ENCODE measurements around the gene PTK7. TPM values are rescaled to one million over a fixed set of nuclear protein-coding genes. Genes with fewer than 3 reads are reported as not detected.

Gene PTK7
- total and polyA plus RNA-seq, 2 experiments from 2014 or later: 127 to 162 TPM

DNA sequence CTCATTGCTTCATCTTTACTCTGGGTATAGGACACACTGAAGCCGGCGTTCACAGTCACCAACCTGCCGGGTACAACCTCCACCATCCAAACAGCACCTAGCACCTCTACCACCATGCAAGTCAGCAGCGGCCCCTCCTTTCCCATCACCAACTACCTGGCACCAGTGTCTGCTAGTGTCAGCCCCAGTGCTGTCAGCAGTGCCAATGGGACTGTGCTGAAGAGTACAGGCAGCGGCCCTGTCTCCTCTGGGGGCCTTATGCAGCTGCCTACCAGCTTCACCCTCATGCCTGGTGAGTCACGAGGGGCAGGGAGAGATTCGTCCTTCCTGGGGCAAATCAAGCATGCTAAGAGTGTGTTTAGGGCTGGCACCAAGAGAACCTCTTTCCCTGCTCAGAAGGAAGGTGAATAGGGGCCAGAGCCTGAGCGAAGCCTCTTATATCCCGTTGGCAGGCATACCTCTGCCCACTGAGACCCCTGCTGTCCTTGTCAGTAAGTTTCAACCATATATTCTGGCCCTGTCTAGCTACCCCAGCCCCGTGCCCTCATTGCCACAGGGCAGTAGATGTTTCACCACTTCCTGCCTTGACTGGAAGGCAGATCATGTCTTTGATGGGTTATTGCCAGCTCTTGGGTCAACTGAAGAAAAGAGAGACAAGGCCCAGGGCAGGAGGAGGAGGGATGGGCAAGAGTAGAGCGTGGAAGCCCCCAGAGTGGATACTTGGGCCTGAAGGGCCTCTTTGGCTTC lies 99.7 kb downstream of the PTK7 start:
- Histone ChIP-seq H3K4me3 (no peak overlapping the region), H3K9me3 (ENCODE audit: low read depth) (no peaks in the 10 kb centered on the region), H3K27me3 (no peaks in the 10 kb centered on the region), H4K20me1 (ENCODE audit: insufficient read depth, poor library complexity, severe bottlenecking) (peaks cover 18% of the 10 kb centered on the region), H2AFZ (no peak overlapping the region), H3K27ac (peak overlapping the region; percentile 91), H3K4me2 (no peak overlapping the region), H3K36me3 (replicated peaks; ENCODE audit: insufficient read depth, low read depth) (no peaks in the 10 kb centered on the region), H3K79me2 (peaks cover 36% of the 10 kb centered on the region), H3K4me1 (ENCODE audit: insufficient read depth) (peaks cover 18% of the 10 kb centered on the region), H3K9me2 (replicated peaks; ENCODE audit: insufficient read depth) (no peaks in the 10 kb centered on the region)
- 96% methylated on average over 11 of the region's 11 CpGs for WGBS (ENCODE audit: low lambda C conversion rate, missing lambda C conversion rate)
- TF ChIP-seq EZH2 (IDR thresholded peaks at IDR 0.05; ENCODE audit: borderline replicate concordance) (no peak), EZH2phosphoT487 (IDR thresholded peaks at IDR 0.05; ENCODE audit: low read depth, severe bottlenecking, unreplicated experiment) (no peak)
- TF ChIP-seq, protein P1, sequence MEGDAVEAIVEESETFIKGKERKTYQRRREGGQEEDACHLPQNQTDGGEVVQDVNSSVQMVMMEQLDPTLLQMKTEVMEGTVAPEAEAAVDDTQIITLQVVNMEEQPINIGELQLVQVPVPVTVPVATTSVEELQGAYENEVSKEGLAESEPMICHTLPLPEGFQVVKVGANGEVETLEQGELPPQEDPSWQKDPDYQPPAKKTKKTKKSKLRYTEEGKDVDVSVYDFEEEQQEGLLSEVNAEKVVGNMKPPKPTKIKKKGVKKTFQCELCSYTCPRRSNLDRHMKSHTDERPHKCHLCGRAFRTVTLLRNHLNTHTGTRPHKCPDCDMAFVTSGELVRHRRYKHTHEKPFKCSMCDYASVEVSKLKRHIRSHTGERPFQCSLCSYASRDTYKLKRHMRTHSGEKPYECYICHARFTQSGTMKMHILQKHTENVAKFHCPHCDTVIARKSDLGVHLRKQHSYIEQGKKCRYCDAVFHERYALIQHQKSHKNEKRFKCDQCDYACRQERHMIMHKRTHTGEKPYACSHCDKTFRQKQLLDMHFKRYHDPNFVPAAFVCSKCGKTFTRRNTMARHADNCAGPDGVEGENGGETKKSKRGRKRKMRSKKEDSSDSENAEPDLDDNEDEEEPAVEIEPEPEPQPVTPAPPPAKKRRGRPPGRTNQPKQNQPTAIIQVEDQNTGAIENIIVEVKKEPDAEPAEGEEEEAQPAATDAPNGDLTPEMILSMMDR (IDR thresholded peaks at IDR 0.05; ENCODE audit: poor library complexity): no peak
- no peak for DNase-seq (ENCODE audit: low spot score)

DNA sequence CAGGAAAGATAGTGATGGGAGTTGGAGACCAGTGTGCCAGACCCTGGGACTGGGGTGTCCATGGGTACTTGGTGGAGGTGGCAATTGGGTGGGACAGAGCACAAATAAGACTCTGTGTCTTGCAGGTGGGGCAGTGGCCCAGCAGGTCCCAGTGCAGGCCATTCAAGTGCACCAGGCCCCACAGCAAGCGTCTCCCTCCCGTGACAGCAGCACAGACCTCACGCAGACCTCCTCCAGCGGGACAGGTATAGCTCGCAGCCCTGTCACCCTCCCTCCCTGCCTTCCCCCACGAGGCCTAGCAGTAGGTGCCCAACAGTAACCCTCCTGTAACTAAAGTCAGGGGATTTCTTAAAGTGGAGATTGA lies 100.3 kb downstream of the PTK7 start:
- DNase-seq (ENCODE audit: low spot score): no peak
- H3K79me2 ChIP-seq: peaks cover 36% of the 10 kb centered on the region
- TF ChIP-seq EZH2phosphoT487 (IDR thresholded peaks at IDR 0.05; ENCODE audit: low read depth, severe bottlenecking, unreplicated experiment) (no peak), EZH2 (IDR thresholded peaks at IDR 0.05; ENCODE audit: borderline replicate concordance) (no peak)
- TF ChIP-seq, protein P1 (IDR thresholded peaks at IDR 0.05; ENCODE audit: poor library complexity): no peak
- H2AFZ ChIP-seq: no peak overlapping the region
- no peak overlapping the region for H3K4me3 ChIP-seq
- no peak overlapping the region for H3K27ac ChIP-seq
- peaks cover 18% of the 10 kb centered on the region for H3K4me1 ChIP-seq (ENCODE audit: insufficient read depth)
- no peaks in the 10 kb centered on the region for H3K9me2 ChIP-seq (replicated peaks; ENCODE audit: insufficient read depth)
- no peak overlapping the region for H3K4me2 ChIP-seq
- peaks cover 18% of the 10 kb centered on the region for H4K20me1 ChIP-seq (ENCODE audit: insufficient read depth, poor library complexity, severe bottlenecking)
- H3K36me3 ChIP-seq (replicated peaks; ENCODE audit: insufficient read depth, low read depth): no peaks in the 10 kb centered on the region
- WGBS (ENCODE audit: low lambda C conversion rate, missing lambda C conversion rate): 100% methylated on average over 5 of the region's 6 CpGs
- no peaks in the 10 kb centered on the region for H3K9me3 ChIP-seq (ENCODE audit: low read depth)
- H3K27me3 ChIP-seq: no peaks in the 10 kb centered on the region

DNA sequence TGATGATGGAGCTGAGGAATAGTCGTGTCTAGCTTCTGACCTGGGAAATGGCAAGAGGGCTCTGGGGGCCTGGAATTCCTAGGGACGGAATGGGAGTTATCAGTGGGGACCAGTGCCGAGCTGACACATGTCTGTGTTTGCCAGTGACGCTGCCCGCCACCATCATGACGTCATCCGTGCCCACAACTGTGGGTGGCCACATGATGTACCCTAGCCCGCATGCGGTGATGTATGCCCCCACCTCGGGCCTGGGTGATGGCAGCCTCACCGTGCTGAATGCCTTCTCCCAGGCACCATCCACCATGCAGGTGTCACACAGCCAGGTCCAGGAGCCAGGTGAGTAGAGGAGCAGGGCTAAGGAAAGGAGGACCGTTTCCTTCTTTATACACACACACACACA lies 102.0 kb downstream of the PTK7 start:
- Histone ChIP-seq H3K9me3 (ENCODE audit: low read depth) (no peaks in the 10 kb centered on the region), H2AFZ (no peak overlapping the region), H3K4me2 (no peak overlapping the region), H3K36me3 (replicated peaks; ENCODE audit: insufficient read depth, low read depth) (no peaks in the 10 kb centered on the region), H3K27ac (no peak overlapping the region), H3K9me2 (replicated peaks; ENCODE audit: insufficient read depth) (no peaks in the 10 kb centered on the region), H4K20me1 (ENCODE audit: insufficient read depth, poor library complexity, severe bottlenecking) (peaks cover 10% of the 10 kb centered on the region), H3K4me1 (ENCODE audit: insufficient read depth) (peaks cover 21% of the 10 kb centered on the region), H3K27me3 (no peaks in the 10 kb centered on the region), H3K79me2 (peaks cover 28% of the 10 kb centered on the region), H3K4me3 (no peak overlapping the region)
- no peak for DNase-seq (ENCODE audit: low spot score)
- WGBS (ENCODE audit: low lambda C conversion rate, missing lambda C conversion rate): 96% methylated on average over 12 of the region's 12 CpGs
- TF ChIP-seq EZH2 (IDR thresholded peaks at IDR 0.05; ENCODE audit: borderline replicate concordance) (no peak), EZH2phosphoT487 (IDR thresholded peaks at IDR 0.05; ENCODE audit: low read depth, severe bottlenecking, unreplicated experiment) (no peak)
- TF ChIP-seq, protein P1 (IDR thresholded peaks at IDR 0.05; ENCODE audit: poor library complexity): no peak

All from hepatocyte (in vitro differentiated cells).